HCT116 (cell line): ENCODE data around the gene LDLRAD4. TPM values are rescaled to one million over a fixed set of nuclear protein-coding genes. Genes with fewer than 3 reads are reported as not detected.

Experiments used
- ATAC-seq: fragments of 200-7000 bp; cut with Tn5 transposase; 2 replicates; pipeline ENCODE4 v1.9.1; 2020; ENCODE audit warnings: mild to moderate bottlenecking, moderate library complexity
- BruUV-seq: library from RNA; stranded (reverse); fragments of 400-500 nt; replicated peaks from 2 replicates; lab custom pipeline; 2021; lab: Mats Ljungman, UMichigan
- CTCF ChIA-PET: fragments of 300-600 bp; sonication (Branson Sonifier 250); formaldehyde crosslinking; loops from one replicate; lab custom pipeline; 2021; ENCODE audit warnings: antibody characterized with exemption; lab: Charles Lee
- POLR2A ChIA-PET: fragments of 300-600, 350-600 bp; sonication (Branson Sonifier 250); formaldehyde crosslinking; loops from one replicate; lab custom pipeline; 2021; ENCODE audit warnings: antibody characterized with exemption; lab: Charles Lee
- RAD21 ChIA-PET, 2 experiments: fragments of 300-600 bp; sonication (Branson Sonifier 250); formaldehyde crosslinking; loops; one replicate each; lab custom pipeline; 2023; ENCODE audit warnings: low total read pairs in 2 of 2; ENCODE audit not compliant: uncharacterized antibody in 2 of 2, unreplicated experiment in 2 of 2, low non-redundant PET in 1 of 2; lab: Charles Lee
- DNase-seq: peaks from one replicate; pipeline ENCODE4 v3.0.0-alpha.2; 2010; ENCODE audit warnings: low read depth, low spot score
- H2AFZ ChIP-seq: fragments of 200-600 bp; shearing (Covaris generic), sonication (generic); 2 replicates; pipeline ENCODE4 v1.6.1; 2017; ENCODE audit warnings: low read depth, mixed run types, mixed read lengths, antibody characterized with exemption, low read length; ENCODE audit not compliant: poor library complexity, severe bottlenecking
- H3K27ac ChIP-seq: 2 replicates; pipeline ENCODE4 v1.5.1; 2012; ENCODE audit warnings: low read depth, low read length
- H3K27me3 ChIP-seq: fragments of 200-600 bp; sonication (generic); 2 replicates; pipeline ENCODE4 v1.6.1; 2016; ENCODE audit warnings: mixed run types, low read length, mixed read lengths; ENCODE audit not compliant: insufficient read depth
- H3K36me3 ChIP-seq, 2 experiments: fragments of 200-500 bp in 1 of 2; fragments of 200-600 bp in 1 of 2; sonication (Bioruptor generic) in 1 of 2; sonication (generic) in 1 of 2; 2 replicates each; pipeline versions ENCODE4 v1.5.1 to v1.6.1; 2014 to 2016; ENCODE audit warnings: low read length in 2 of 2, inconsistent platforms in 1 of 2, mixed read lengths in 1 of 2, mixed run types in 1 of 2; ENCODE audit not compliant: insufficient read depth in 2 of 2, control insufficient read depth in 1 of 2
- H3K4me1 ChIP-seq, 2 experiments: fragments of 200-600 bp in 1 of 2; sonication (generic) in 1 of 2; 2 replicates each; pipeline versions ENCODE4 v1.5.1 to v1.6.1; 2012 to 2017; ENCODE audit warnings: low read length in 2 of 2, inconsistent platforms in 1 of 2, mild to moderate bottlenecking in 1 of 2, mixed read lengths in 1 of 2, mixed run types in 1 of 2, moderate library complexity in 1 of 2; ENCODE audit not compliant: insufficient read depth in 2 of 2, control insufficient read depth in 1 of 2
- H3K4me2 ChIP-seq: fragments of 200-600 bp; sonication (generic); 2 replicates; pipeline ENCODE4 v1.6.1; 2017; ENCODE audit warnings: mixed run types, low read length, mixed read lengths
- H3K4me3 ChIP-seq, 2 experiments: fragments of 200-600 bp in 1 of 2; sonication (generic) in 1 of 2; replicated peaks in 1 of 2; 2 replicates each; pipeline ENCODE4 v1.5.1; 2011 to 2016; ENCODE audit warnings: low read length in 2 of 2, control low read depth in 1 of 2, low read depth in 1 of 2, mild to moderate bottlenecking in 1 of 2, mixed read lengths in 1 of 2, mixed run types in 1 of 2
- H3K79me2 ChIP-seq: fragments of 200-600 bp; sonication (generic); 2 replicates; pipeline ENCODE4 v1.6.1; 2017; ENCODE audit warnings: mild to moderate bottlenecking, mixed run types, low read length, moderate library complexity, mixed read lengths; ENCODE audit not compliant: insufficient read depth
- H3K9ac ChIP-seq: fragments of 200-600 bp; sonication (generic); 2 replicates; pipeline ENCODE4 v1.6.1; 2016; ENCODE audit warnings: low read length, mixed read lengths
- H3K9me2 ChIP-seq: fragments of 200-600 bp; sonication (generic), shearing (Covaris generic); 2 replicates; pipeline ENCODE4 v1.6.1; 2017; ENCODE audit warnings: mixed run types, mild to moderate bottlenecking, moderate library complexity; ENCODE audit not compliant: insufficient read depth
- H3K9me3 ChIP-seq, 2 experiments: fragments of 200-500 bp in 1 of 2; fragments of 200-600 bp in 1 of 2; sonication (Bioruptor generic) in 1 of 2; sonication (generic) in 1 of 2; 2 replicates each; pipeline ENCODE4 v1.6.1; 2014 to 2017; ENCODE audit warnings: low read length in 2 of 2, mixed read lengths in 2 of 2, inconsistent platforms in 1 of 2, low read depth in 1 of 2, mild to moderate bottlenecking in 1 of 2, mixed run types in 1 of 2, moderate library complexity in 1 of 2; ENCODE audit not compliant: control insufficient read depth in 1 of 2, insufficient read depth in 1 of 2
- H4K20me1 ChIP-seq: fragments of 200-600 bp; sonication (generic), shearing (Covaris generic); 2 replicates; pipeline ENCODE4 v1.6.1; 2017; ENCODE audit warnings: mixed run types, mild to moderate bottlenecking, moderate library complexity; ENCODE audit not compliant: insufficient read depth
- ATF3 ChIP-seq: IDR thresholded peaks from 2 replicates; pipeline ENCODE4 v1.6.1; 2012
- CTCF ChIP-seq, 3 experiments: fragments of 200-600 bp in 1 of 3; sonication (generic) in 1 of 3; IDR thresholded peaks in 2 of 3; conservative IDR thresholded peaks in 1 of 3; 2 replicates each; pipeline ENCODE4 v1.5.1; 2012 to 2017; ENCODE audit warnings: low read depth in 2 of 3, low read length in 2 of 3, antibody characterized with exemption in 1 of 3, borderline replicate concordance in 1 of 3, control low read depth in 1 of 3, mild to moderate bottlenecking in 1 of 3, mixed read lengths in 1 of 3, mixed run types in 1 of 3, moderate library complexity in 1 of 3; ENCODE audit not compliant: insufficient read depth in 1 of 3
- EGR1 ChIP-seq: IDR thresholded peaks from 2 replicates; pipeline ENCODE4 v1.6.1; 2012; ENCODE audit warnings: low read depth
- ELF1 ChIP-seq: IDR thresholded peaks from 2 replicates; pipeline ENCODE4 v1.6.1; 2012; ENCODE audit warnings: low read depth, borderline replicate concordance
- MAX ChIP-seq: IDR thresholded peaks from 2 replicates; pipeline ENCODE4 v1.6.1; 2012
- POLR2A ChIP-seq: IDR thresholded peaks from 2 replicates; pipeline ENCODE4 v1.7.0; 2011; ENCODE audit warnings: borderline replicate concordance; ENCODE audit not compliant: insufficient read depth, insufficient read length; ENCODE audit errors: extremely low read depth
- REST ChIP-seq: IDR thresholded peaks from 2 replicates; pipeline ENCODE4 v1.6.1; 2012; ENCODE audit warnings: low read depth
- SP1 ChIP-seq: IDR thresholded peaks from 2 replicates; pipeline ENCODE4 v1.6.1; 2012; ENCODE audit warnings: low read depth
- SRF ChIP-seq: IDR thresholded peaks from 2 replicates; pipeline ENCODE4 v1.6.1; 2012; ENCODE audit warnings: low read depth
- YY1 ChIP-seq: IDR thresholded peaks from 2 replicates; pipeline ENCODE4 v1.6.1; 2011; ENCODE audit warnings: low read length, low read depth, moderate library complexity, mild to moderate bottlenecking; ENCODE audit not compliant: insufficient replicate concordance; ENCODE audit errors: extremely low read depth
- ZBTB33 ChIP-seq: IDR thresholded peaks from 2 replicates; pipeline ENCODE4 v1.6.1; 2011; ENCODE audit warnings: mild to moderate bottlenecking, low read length, moderate library complexity; ENCODE audit not compliant: insufficient replicate concordance; ENCODE audit errors: extremely low read depth
- ZNF274 ChIP-seq: fragments of 200-500 bp; sonication (Bioruptor generic); IDR thresholded peaks from 2 replicates; pipeline ENCODE4 v1.6.1; 2014; ENCODE audit warnings: mild to moderate bottlenecking, low read depth, low read length, inconsistent platforms
- intact Hi-C: fragments of 100-400 bp; cut with micrococcal nuclease; formaldehyde crosslinking; loops from 2 replicates; pipeline ENCODE4 v1.10.0; 2022
- total RNA-seq: library from RNA; stranded (reverse); gene quantifications from one replicate; pipeline ENCODE4 v1.2.1, GENCODE V29; 2021; ENCODE audit not compliant: unreplicated experiment

The LDLRAD4 gene
- total RNA-seq, 1 experiment from 2014 or later, result 1.2 TPM

GRCh38 chr18:13337369-13337768 is 118.8 kb downstream of the LDLRAD4 start:
- Histone ChIP-seq H3K9ac (no peak overlapping the region), H3K4me1 (no peaks in the 10 kb centered on the region), H3K36me3 (no peaks in the 10 kb centered on the region), H3K27me3 (peaks cover 32% of the 10 kb centered on the region), H3K9me2 (no peaks in the 10 kb centered on the region), H4K20me1 (no peaks in the 10 kb centered on the region), H3K27ac (no peak overlapping the region), H2AFZ (no peak overlapping the region), H3K79me2 (no peaks in the 10 kb centered on the region), H3K9me3 (no peaks in the 10 kb centered on the region), H3K4me3 (no peak overlapping the region), H3K4me2 (no peak overlapping the region)
- ATAC-seq (no peak), DNase-seq (no peak)
- no peak for TF ChIP-seq ZBTB33
- TF ChIP-seq MAX, result no peak
- TF ChIP-seq YY1, result no peak
- intact Hi-C loops, result no loop called here
- ChIA-PET POLR2A (no interaction called here), RAD21 (no interaction called here), CTCF (no interaction called here)
- no TSS peak for BruUV-seq

- ChIA-PET CTCF (no interaction called here), RAD21 (no interaction called here), POLR2A (no interaction called here)
- no peak for ATAC-seq
- H3K36me3 ChIP-seq, result no peaks in the 10 kb centered on the region
- H3K79me2 ChIP-seq, result no peaks in the 10 kb centered on the region
- H3K9ac ChIP-seq, result no peak overlapping the region
- H3K9me3 ChIP-seq, result no peaks in the 10 kb centered on the region
- BruUV-seq, result no TSS peak
- intact Hi-C loops, result no loop called here
- no peak overlapping the region for H3K4me3 ChIP-seq
- no peaks in the 10 kb centered on the region for H3K4me1 ChIP-seq
- H4K20me1 ChIP-seq, result no peaks in the 10 kb centered on the region
- no peaks in the 10 kb centered on the region for H3K9me2 ChIP-seq
- H3K27ac ChIP-seq, result no peak overlapping the region
- no peak for DNase-seq
- H3K27me3 ChIP-seq, result peaks cover 32% of the 10 kb centered on the region
- no peak overlapping the region for H3K4me2 ChIP-seq
- no peak overlapping the region for H2AFZ ChIP-seq
- TF ChIP-seq SRF, result no peak
- TF ChIP-seq ELF1, result no peak
- no peak for TF ChIP-seq REST
- no peak for TF ChIP-seq EGR1
- TF ChIP-seq SP1, result no peak
- no peak for TF ChIP-seq ZNF274
- TF ChIP-seq POLR2A, result no peak
- no peak for TF ChIP-seq ATF3
- no peak for TF ChIP-seq CTCF (IDR thresholded peaks at IDR 0.05 in 2 of 3, conservative IDR thresholded peaks at IDR 0.05 in 1 of 3; ENCODE audit: borderline replicate concordance in 1 of 3, insufficient read depth in 1 of 3, low read depth in 2 of 3, low read length in 2 of 3)
Measured at GRCh38 chr18:13338318-13338717, 119.8 kb downstream of the LDLRAD4 start.
